GM18505 (cell line): ENCODE data around the gene YRDC.

Experiments
- ATAC-seq: cut with Tn5 transposase; IDR thresholded peaks from one replicate; pipeline ENCODE4 v1.9.1; 2021; ENCODE audit not compliant: unreplicated experiment
- POLR2A ChIP-seq: IDR thresholded peaks from 4 replicates; pipeline ENCODE4 v1.6.1; 2011; ENCODE audit warnings: borderline replicate concordance; ENCODE audit not compliant: insufficient read depth, insufficient read length; ENCODE audit errors: extremely low read depth

YRDC gene

DNA sequence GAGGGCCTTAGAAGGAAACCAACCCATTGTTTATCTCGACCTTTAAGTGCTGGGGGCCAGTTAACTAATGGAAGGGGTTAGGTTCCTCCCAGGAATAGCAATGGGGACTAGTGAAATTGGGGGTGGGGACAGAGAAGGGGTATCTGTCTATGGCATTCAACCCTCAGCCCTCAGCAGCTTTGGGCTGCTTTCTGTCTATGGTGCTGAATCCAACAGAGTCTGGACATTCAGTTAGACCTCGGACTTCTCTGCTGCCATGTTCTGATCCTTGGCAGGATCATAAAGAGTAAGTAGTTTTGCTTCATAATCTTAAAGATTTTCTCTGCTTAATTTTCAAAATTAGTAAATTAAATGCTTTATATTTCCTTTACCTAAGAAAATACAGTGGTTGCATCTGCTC lies 40.5 kb downstream of the YRDC start:
- ATAC-seq, result no peak
- TF ChIP-seq POLR2A, result no peak

DNA sequence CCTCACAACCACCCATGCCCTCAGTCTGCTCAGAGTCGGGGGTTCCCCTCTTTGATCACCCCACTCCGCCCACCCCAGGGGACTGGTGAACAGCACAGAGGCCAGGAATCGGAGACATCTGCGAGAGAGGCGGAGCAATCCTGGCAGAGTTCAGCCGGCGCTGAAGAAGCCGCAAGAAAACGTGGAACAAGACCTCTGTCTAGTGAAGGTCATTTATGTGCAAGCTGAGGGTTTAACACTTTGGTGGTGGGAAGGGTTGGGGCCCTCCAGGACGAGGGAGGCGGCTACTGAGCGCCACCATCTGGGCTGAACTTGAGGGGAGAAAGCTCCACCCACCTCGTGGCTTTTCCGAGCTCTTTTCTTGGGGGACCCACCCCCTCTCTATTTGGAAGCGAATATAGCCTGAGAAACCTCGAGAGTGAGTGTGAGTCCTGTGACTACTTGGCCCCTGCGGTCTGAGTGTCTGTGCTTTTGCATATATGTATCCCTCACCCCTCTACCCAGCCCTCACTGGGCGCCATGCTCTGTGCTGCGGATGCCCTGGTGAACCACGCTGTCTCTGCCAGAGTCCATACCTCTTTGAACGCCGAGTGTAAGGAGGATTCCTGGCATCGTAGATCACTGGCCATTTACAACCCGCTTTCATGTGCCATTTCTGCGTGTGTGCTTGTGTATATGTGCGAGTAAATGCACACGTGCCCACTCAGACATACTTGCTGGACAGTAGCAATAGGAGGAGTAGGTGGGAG lies 41.9 kb downstream of the YRDC start:
- ATAC-seq, result no peak
- no peak for TF ChIP-seq POLR2A

DNA sequence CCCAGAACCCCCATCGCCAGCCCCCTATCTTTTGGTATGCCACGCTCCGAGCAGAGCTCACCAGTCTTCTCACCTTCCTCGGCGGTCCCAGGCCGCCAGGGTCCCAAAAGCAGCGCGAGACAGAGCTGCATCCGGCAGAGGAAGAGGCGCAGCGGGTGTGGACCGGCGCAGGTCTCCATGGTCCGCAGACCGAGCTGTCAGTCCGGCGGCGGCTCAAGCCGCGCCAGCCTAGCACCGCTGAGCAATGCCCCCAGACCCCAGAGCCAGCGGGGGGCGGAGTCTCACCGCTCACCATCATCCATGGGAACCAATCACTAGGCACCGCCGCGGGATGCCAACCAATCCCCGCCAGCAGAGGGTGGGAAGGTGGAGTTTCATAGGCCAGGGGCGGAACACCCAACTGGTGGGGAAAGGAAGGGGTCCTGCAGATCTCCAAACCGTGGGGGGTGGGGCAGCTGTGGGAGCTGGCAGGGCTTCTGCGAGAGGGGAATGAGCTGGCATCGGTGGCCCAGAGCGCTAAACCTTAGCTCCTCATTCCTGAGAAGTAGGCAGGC lies 43.0 kb downstream of the YRDC start, which contains the start of gene EPHA10:
EPHA10 (minus strand) TSS at position 233 of the 554 bp plus-strand sequence; CDS start at position 179, 54 bp downstream.
- no peak for TF ChIP-seq POLR2A
- ATAC-seq, result no peak

DNA sequence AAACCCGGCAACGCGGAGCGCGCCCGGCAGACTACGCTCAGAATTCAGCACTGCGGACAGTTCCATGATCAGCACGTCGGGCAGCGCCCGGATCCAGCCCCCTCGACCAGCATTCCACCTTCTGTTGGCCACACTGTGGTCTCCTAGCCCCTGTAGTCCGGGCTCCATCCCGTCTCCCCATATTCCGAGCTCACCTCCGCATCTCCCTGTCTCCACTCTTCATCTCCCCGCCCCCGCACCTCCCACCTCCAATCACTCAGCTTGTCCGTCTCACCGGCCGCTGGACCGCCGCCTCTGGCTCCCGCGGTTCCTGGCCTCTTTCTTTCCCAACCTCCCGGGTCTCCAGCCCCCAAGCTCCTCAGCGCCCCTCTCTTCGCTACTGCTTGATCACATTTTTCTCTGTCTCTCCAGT lies 43.6 kb downstream of the YRDC start:
- no peak for TF ChIP-seq POLR2A
- no peak for ATAC-seq

DNA sequence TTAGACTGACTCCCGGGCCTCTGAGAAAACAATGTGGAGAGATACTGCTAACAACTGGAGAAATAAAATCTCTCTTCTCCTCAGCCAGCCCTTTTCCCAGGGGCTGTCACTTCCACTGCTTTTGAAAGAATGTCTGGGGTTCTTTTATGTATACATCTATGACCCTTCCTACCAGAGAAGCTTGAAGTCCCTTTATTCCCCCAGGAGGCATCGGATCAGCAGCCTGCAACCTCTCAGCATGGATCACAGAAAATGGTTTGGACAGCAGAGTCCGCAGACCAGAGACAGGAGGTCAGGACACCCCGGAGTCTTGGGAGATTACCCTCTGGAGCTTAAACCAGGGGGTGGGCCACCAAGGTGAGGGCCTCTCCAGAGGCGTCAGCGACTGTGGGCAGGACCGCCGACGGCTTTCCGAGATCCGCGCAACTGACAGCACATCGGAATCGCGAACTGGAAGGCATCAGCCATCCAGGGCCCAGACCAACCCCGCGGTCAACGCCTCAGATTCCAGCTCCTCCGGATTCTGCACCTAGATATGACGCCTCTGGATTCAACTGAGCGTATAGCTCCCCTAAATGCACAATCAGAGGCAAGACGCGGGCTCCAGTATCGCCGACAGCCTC lies 44.1 kb downstream of the YRDC start:
- ATAC-seq, result no peak

DNA sequence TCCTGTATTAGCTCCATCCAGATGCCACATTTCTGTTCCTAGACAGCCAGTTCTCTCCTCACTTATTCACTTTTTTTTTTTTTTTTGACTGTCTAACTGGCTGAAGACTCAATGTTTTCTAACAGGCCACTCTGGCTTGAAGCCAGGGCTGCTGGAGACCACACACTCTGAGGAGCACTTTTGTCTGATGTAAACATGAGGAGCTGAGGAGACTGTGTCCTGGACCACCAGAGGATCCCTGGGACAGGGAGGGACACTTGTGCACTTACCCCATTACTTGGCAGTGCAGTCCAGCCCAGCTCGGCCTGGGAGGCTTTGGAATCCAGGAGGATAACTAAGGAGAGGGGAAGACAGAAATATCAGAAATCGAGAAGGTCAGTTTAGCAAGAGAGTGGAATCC lies 45.5 kb downstream of the YRDC start:
- ATAC-seq, result no peak
- no peak for TF ChIP-seq POLR2A

More for the DNA sequence above, 44.1 kb downstream of the YRDC start:
- TF ChIP-seq POLR2A, result no peak

DNA sequence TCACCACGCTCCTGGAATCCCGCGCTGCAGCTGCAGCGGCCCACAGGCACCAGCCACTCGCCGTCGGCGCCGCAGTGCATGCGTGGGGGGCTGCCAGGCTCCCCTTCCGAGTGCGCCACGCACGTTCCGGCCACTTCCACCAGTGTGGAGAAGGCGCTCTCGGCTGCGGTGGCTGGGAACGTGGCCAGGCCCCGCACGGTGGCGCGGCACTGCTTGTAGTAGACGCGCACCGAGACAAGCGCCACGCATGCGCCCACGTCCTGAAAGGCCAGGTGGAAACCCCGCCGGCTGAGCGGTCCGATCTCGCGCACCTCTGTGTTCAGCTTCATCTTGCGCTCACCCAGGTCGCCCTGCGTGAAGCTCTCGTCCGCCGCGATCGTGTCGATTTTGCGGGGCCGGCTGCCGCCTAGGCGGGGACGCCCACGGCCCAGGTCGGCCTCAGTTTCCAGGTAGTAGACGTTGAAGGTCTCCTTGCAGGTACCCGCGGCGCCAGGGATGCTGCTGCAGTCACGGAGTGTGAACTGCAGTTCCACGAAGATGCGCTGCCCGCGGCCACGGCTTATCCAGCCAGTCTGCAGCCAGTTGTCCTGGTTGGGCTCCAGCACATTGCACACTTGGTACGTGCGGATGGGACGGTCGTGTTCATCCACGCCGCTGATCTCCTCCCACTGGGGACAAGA lies 46.5 kb downstream of the YRDC start:
- TF ChIP-seq POLR2A, result no peak
- no peak for ATAC-seq

DNA sequence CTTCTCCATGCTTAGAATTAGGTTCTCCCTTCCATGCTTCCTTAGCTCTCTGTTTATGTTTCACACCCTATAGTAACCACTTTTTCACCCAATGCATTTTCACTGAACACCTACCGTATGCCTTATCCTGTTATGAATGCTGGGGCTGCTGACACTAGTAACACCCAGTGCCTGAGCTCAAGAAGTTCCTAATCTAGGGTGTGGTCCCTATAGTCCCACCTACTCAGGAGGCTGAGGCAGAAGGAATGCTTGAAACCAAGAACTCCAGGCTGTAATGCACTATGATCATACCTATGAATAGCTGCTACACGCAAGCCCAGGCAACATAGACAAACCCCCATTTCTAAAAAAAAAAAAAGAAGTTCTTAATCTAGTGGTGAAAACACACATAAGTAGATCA lies 48.6 kb downstream of the YRDC start:
- no peak for TF ChIP-seq POLR2A
- no peak for ATAC-seq

DNA sequence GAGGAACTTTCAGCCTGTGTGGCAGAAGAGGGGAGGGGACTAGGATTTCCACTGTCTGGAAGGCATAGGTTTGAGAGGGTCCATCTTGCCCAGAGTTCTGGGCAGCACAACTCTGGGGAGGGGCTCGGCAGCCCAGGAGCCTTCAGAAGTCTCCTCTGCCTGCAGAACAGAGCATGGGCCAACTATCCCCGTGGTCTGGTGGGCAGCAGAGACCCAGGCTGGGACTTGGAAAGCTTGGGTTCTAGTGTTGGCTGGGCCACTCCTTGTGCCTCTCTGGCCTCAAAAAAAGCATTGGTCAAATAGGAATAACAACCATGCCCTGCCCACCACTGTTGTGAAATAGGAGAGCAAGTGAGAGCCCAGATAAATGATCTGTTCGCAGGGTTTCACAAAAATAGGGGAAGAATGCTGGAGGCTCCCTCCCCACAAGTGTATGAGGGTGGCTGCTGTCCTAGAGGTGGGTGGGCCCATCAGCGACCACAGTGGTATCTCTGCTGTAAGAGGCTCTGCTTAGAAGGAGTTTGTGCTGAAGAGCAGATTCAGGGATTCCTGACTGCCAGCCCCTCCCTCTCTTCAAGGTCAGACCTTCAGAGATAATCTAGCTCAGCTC lies 52.0 kb downstream of the YRDC start:
- no peak for ATAC-seq
- TF ChIP-seq POLR2A, result no peak

DNA sequence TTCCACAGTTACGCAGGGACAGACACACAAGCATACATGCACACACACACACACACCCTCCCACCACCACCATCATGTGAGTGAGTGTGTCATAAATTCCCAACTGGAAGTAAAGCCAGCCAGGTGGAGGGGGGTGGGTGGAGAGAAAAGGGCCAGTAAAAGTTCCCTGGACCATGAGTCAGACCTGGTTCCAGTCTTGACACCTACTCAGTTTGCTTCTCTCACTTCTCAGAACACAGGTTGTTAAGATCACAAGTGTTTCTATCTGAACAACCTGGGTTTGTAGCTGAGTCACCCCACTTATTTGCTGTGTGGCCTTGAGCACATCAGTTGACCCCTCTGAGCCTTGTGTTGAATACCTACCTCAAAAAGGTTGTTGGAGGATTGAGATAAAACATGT lies 52.7 kb downstream of the YRDC start:
- no peak for TF ChIP-seq POLR2A
- no peak for ATAC-seq

DNA sequence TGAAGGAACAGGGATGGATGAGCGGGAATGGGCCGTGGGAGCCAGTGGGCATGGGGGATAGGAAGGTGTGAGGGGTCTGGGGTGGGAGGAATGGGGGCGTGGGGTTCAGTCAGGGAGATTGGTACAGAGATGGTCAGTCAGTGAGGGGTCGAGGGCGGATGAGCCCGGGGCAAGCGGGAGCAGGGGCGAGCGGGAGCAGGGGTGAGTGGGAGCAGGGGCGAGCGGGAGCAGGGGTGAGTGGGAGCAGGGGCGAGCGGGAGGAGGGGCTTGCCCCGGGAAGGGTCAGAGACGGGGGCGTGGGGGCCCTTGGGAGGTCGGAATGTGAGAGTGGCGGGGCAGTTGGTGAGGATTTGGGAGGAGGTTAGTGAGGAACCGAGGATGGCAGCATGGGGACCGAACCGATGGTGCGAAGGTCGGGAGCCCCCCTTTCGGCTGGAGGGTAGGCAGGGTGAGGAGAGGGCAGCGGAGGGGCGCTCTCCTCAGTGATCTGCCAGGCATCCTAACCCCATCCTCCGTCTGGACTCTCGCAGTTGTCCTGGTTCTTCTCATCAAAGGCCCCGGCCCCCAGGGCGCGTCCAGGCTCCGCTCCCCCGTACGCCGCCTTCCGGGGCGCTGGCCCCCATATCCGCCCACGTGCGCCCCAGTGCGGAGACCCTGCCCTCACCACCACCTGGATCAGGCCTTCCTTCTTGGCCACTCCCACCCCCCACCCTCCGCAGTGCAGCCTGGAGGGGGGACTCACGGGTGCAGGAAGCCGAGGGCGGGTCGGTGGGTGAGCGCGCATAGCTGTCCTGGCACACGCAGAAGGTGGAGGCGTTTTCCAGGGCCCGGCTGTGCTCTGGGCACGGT lies 54.3 kb downstream of the YRDC start:
- TF ChIP-seq POLR2A, result no peak
- ATAC-seq, result no peak
